Measurements from ENCODE around the gene ARFIP2.

DNA sequence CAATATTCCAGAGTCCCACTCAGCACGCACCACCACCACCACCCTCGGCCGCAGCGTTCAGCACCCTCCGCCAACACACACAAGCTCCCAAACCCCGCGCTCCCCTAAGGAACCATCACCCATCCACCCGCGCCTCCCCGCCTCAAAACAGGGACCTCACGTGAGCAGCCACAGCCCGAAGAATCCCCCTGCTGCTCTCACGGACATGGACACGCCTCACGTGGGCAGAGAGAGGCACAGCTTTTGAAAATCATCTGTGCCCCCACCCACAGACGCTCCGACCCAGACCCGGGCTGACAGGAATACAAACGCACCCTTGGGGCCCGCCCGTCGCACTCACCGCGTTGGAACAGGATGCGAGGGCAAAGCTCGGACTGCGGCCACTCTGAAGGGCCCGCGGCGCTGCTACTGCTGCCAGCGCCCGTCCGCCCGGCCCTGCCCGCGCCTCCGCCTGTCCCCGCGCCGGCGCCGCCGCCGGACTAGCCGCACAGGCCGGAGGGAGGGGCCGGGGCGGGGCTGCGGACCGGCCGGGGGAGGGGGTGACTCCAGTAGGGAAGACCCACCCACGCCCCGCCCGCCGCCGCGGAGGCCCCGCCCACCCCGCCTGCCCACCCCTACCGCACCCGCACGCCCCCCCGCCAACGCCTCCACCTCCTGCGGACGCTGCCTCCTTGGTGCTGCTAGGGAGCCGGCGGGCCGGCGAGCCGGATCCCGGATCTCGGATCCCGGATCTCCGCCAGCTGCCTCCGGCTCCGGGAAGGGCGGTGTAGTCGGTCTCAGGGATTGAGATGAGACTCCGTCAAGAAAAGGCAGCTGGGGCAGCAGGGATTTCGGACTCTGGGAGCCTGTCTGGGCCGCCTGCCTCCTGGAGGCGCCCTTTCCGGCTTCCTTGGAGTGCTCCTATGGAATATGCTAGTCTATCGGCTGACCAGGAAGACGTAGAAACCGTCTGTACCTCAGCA is 7.4 kb downstream of the ARFIP2 start, which contains the start of gene TRIM3:
- TF ChIP-seq POLR2AphosphoS5 (IDR thresholded peaks at IDR 0.05; ENCODE audit: low read depth, low read length) (no peak), POLR2A (IDR thresholded peaks at IDR 0.05; ENCODE audit: low read depth, low read length) (peak; percentile 59; the same call in 1 of the 2 replicates), TAF1 (IDR thresholded peaks at IDR 0.05; ENCODE audit: borderline replicate concordance, low read depth, low read length) (no peak)

Data from GM12892 (cell line).